Naive B cell (primary cell): ENCODE measurements around the gene SLC25A43. TPM values are rescaled to one million over a fixed set of nuclear protein-coding genes. Genes with fewer than 3 reads are reported as not detected.
"Not testable (repeated sequence)": the region's sequence is repeated elsewhere in the genome, so short reads cannot be mapped to it uniquely, and the experiment has no call there.

Experiments used
- ATAC-seq, 2 donors: fragments of 150-1000 bp; cut with Tn5 transposase; 2 replicates each; pipeline ENCODE4 v1.10.0; 2021; ENCODE audit warnings: low read depth in 2 of 2, mild to moderate bottlenecking in 2 of 2, moderate library complexity in 2 of 2
- DNase-seq: peaks from one replicate; pipeline ENCODE4 v3.0.0; 2022
- H3K27ac Mint-ChIP-seq, 6 donors: one replicate each; pipeline ENCODE4 v1.8.0; 2020 to 2022; ENCODE audit warnings: mild to moderate bottlenecking in 6 of 6, mixed read lengths in 6 of 6, moderate library complexity in 5 of 6, inconsistent platforms in 2 of 6
- H3K27me3 Mint-ChIP-seq, 3 donors: one replicate each; pipeline ENCODE4 v1.8.0; 2021 to 2022; ENCODE audit warnings: mixed read lengths in 3 of 3, mild to moderate bottlenecking in 1 of 3
- H3K36me3 Mint-ChIP-seq, 2 donors: one replicate each; pipeline ENCODE4 v1.8.0; 2020 to 2022; ENCODE audit warnings: mixed read lengths in 2 of 2, inconsistent platforms in 1 of 2, mild to moderate bottlenecking in 1 of 2
- H3K4me1 Mint-ChIP-seq, 3 donors: one replicate each; pipeline ENCODE4 v1.8.0; 2020 to 2022; ENCODE audit warnings: mixed read lengths in 3 of 3, inconsistent platforms in 1 of 3, mild to moderate bottlenecking in 1 of 3, moderate library complexity in 1 of 3
- H3K4me3 Mint-ChIP-seq, 8 donors: one replicate each; pipeline ENCODE4 v1.8.0; 2020 to 2022; ENCODE audit warnings: mild to moderate bottlenecking in 8 of 8, mixed read lengths in 8 of 8, moderate library complexity in 8 of 8, inconsistent platforms in 2 of 8
- H3K9me3 Mint-ChIP-seq, 7 donors: one replicate each; pipeline ENCODE4 v1.8.0; 2020 to 2022; ENCODE audit warnings: mixed read lengths in 7 of 7, mild to moderate bottlenecking in 5 of 7, inconsistent platforms in 2 of 7, moderate library complexity in 1 of 7
- polyA plus RNA-seq, 6 donors: library from polyadenylated mRNA; unstranded; fragments of 300-500 nt; fragmentation: Illumina TruSeq; gene quantifications; one replicate each; pipeline ENCODE4 v1.2.3, GENCODE V29; 2021; ENCODE audit warnings: low read depth in 6 of 6

SLC25A43 gene
- 10 to 100 TPM in 5 of 6 donors, 1 to 10 TPM in 1; 9.3 to 15.3 (median 12.5) TPM for polyA plus RNA-seq

- Mint-ChIP-seq H3K27ac (peak within 1 kb of the TSS; percentile 86 to 93 (median 88)), H3K4me3 (peak within 1 kb of the TSS; percentile 83 to 98 (median 92)), H3K27me3 (no peaks in the 10 kb centered on the region), H3K4me1 (peaks cover 7 to 27% (median 14%) of the 10 kb centered on the region in 3 donors), H3K9me3 (no peaks in the 10 kb centered on the region), H3K36me3 (no peaks in the 10 kb centered on the region)
- DNase-seq (peak; percentile 17), ATAC-seq (peak; percentile 79 to 81)
These were observed at the start of gene SLC25A43 for GRCh38 chrX:119398974-119399771. SLC25A43 (plus strand) TSS chrX:119399336; CDS start chrX:119399404, 68 bp downstream.

- H3K36me3 Mint-ChIP-seq, result no peaks in the 10 kb centered on the region
- no peaks in the 10 kb centered on the region for H3K9me3 Mint-ChIP-seq
- DNase-seq (no peak), ATAC-seq (no peak)
- H3K27me3 Mint-ChIP-seq, result peaks cover 0 to 9% (median 6%) of the 10 kb centered on the region in 3 donors
- H3K4me1 Mint-ChIP-seq, result no peaks in the 10 kb centered on the region
- peak overlapping the region in 1 of 6 donors; percentile 74 for H3K27ac Mint-ChIP-seq
- H3K4me3 Mint-ChIP-seq, result peak overlapping the region in 1 of 8 donors; percentile 26
These were observed 39.3 kb upstream of the SLC25A43 start for GRCh38 chrX:119359618-119360382.

- H3K27me3 Mint-ChIP-seq, H3K9me3 Mint-ChIP-seq, H3K4me3 Mint-ChIP-seq, DNase-seq, H3K36me3 Mint-ChIP-seq, H3K4me1 Mint-ChIP-seq, ATAC-seq, H3K27ac Mint-ChIP-seq: not testable (repeated sequence)
These were observed 37.7 kb upstream of the SLC25A43 start for GRCh38 chrX:119361451-119361850.

- not testable (repeated sequence) for H3K4me1 Mint-ChIP-seq, H3K27ac Mint-ChIP-seq, H3K4me3 Mint-ChIP-seq, H3K36me3 Mint-ChIP-seq, H3K27me3 Mint-ChIP-seq, H3K9me3 Mint-ChIP-seq, ATAC-seq, DNase-seq
These were observed 37.1 kb upstream of the SLC25A43 start for GRCh38 chrX:119362074-119362473.

- Mint-ChIP-seq H3K4me1 (no peaks in the 10 kb centered on the region), H3K27ac (no peak overlapping the region)
These were observed 35.7 kb upstream of the SLC25A43 start for GRCh38 chrX:119363391-119363790.

GRCh38 chrX:119371861-119372260 lies 27.3 kb upstream of the SLC25A43 start:
- DNase-seq, H3K9me3 Mint-ChIP-seq, H3K36me3 Mint-ChIP-seq, H3K4me1 Mint-ChIP-seq, H3K27ac Mint-ChIP-seq, H3K4me3 Mint-ChIP-seq, ATAC-seq: not testable (repeated sequence)
- peaks cover 6 to 27% (median 16%) of the 10 kb centered on the region in 3 donors for H3K27me3 Mint-ChIP-seq

More at GRCh38 chrX:119363391-119363790, 35.7 kb upstream of the SLC25A43 start:
- no peaks in the 10 kb centered on the region for H3K36me3 Mint-ChIP-seq
- peaks cover 0 to 3% (median 0%) of the 10 kb centered on the region in 7 donors for H3K9me3 Mint-ChIP-seq
- DNase-seq, result no peak
- no peak overlapping the region for H3K4me3 Mint-ChIP-seq
- ATAC-seq, result no peak
- H3K27me3 Mint-ChIP-seq, result peaks cover 5 to 8% (median 6%) of the 10 kb centered on the region in 3 donors

GRCh38 chrX:119374736-119375135 lies 24.4 kb upstream of the SLC25A43 start:
- H3K4me3 Mint-ChIP-seq, result no peak overlapping the region

GRCh38 chrX:119375561-119375960 lies 23.6 kb upstream of the SLC25A43 start:
- peaks cover 4 to 23% (median 14%) of the 10 kb centered on the region in 3 donors for H3K27me3 Mint-ChIP-seq
- no peak overlapping the region for H3K4me3 Mint-ChIP-seq
- peaks cover 0 to 3% (median 0%) of the 10 kb centered on the region in 7 donors for H3K9me3 Mint-ChIP-seq
- DNase-seq (no peak), ATAC-seq (no peak)
- H3K27ac Mint-ChIP-seq, result no peak overlapping the region
- H3K4me1 Mint-ChIP-seq, result no peaks in the 10 kb centered on the region
- no peaks in the 10 kb centered on the region for H3K36me3 Mint-ChIP-seq

More at GRCh38 chrX:119374736-119375135, 24.4 kb upstream of the SLC25A43 start:
- ATAC-seq (no peak), DNase-seq (no peak)
- H3K36me3 Mint-ChIP-seq, result no peaks in the 10 kb centered on the region
- H3K27me3 Mint-ChIP-seq, result peaks cover 4 to 23% (median 14%) of the 10 kb centered on the region in 3 donors
- peak overlapping the region in 1 of 6 donors; percentile 1 for H3K27ac Mint-ChIP-seq
- no peaks in the 10 kb centered on the region for H3K4me1 Mint-ChIP-seq
- peaks cover 0 to 3% (median 0%) of the 10 kb centered on the region in 7 donors for H3K9me3 Mint-ChIP-seq

- DNase-seq, result no peak
- H3K36me3 Mint-ChIP-seq, result no peaks in the 10 kb centered on the region
- no peak overlapping the region for H3K27ac Mint-ChIP-seq
- H3K9me3 Mint-ChIP-seq, result peaks cover 0 to 3% (median 0%) of the 10 kb centered on the region in 7 donors
- ATAC-seq, result no peak
- H3K27me3 Mint-ChIP-seq, result peaks cover 4 to 23% (median 14%) of the 10 kb centered on the region in 3 donors
- no peak overlapping the region for H3K4me3 Mint-ChIP-seq
- no peaks in the 10 kb centered on the region for H3K4me1 Mint-ChIP-seq
These were observed 22.8 kb upstream of the SLC25A43 start for GRCh38 chrX:119376312-119376711.

GRCh38 chrX:119381349-119381944 lies 17.7 kb upstream of the SLC25A43 start:
- Mint-ChIP-seq H3K27ac (peak overlapping the region in 1 of 6 donors; percentile 27), H3K4me1 (no peaks in the 10 kb centered on the region), H3K9me3 (peaks cover 0 to 3% (median 0%) of the 10 kb centered on the region in 7 donors), H3K4me3 (no peak overlapping the region), H3K36me3 (no peaks in the 10 kb centered on the region), H3K27me3 (peaks cover 0 to 5% (median 0%) of the 10 kb centered on the region in 3 donors)
- ATAC-seq (no peak), DNase-seq (no peak)

- no peaks in the 10 kb centered on the region for H3K36me3 Mint-ChIP-seq
- no peaks in the 10 kb centered on the region for H3K9me3 Mint-ChIP-seq
- ATAC-seq (no peak), DNase-seq (no peak)
- H3K27ac Mint-ChIP-seq, result no peak overlapping the region
- H3K4me1 Mint-ChIP-seq, result no peaks in the 10 kb centered on the region
- no peaks in the 10 kb centered on the region for H3K27me3 Mint-ChIP-seq
- H3K4me3 Mint-ChIP-seq, result no peak overlapping the region
These were observed 16.5 kb upstream of the SLC25A43 start for GRCh38 chrX:119382606-119383005.

- not testable (repeated sequence) for H3K36me3 Mint-ChIP-seq, H3K4me1 Mint-ChIP-seq, H3K9me3 Mint-ChIP-seq, H3K4me3 Mint-ChIP-seq, ATAC-seq, H3K27me3 Mint-ChIP-seq, H3K27ac Mint-ChIP-seq, DNase-seq
These were observed 12.5 kb upstream of the SLC25A43 start for GRCh38 chrX:119386685-119387084.

- H3K4me3 Mint-ChIP-seq, H3K4me1 Mint-ChIP-seq, H3K36me3 Mint-ChIP-seq: not testable (repeated sequence)
These were observed 11.7 kb upstream of the SLC25A43 start for GRCh38 chrX:119387426-119387825.

More at GRCh38 chrX:119387426-119387825, 11.7 kb upstream of the SLC25A43 start:
- not testable (repeated sequence) for DNase-seq, H3K27me3 Mint-ChIP-seq, H3K9me3 Mint-ChIP-seq, ATAC-seq, H3K27ac Mint-ChIP-seq
